SK-N-SH (cell line): ENCODE measurements around the gene LPCAT3. TPM values are rescaled to one million over a fixed set of nuclear protein-coding genes. Genes with fewer than 3 reads are reported as not detected.

Experiments
- CTCF ChIA-PET: fragments of 300-600, 350-600 bp; formaldehyde crosslinking; extraction: SDS; loops from one replicate; lab custom pipeline; 2021; lab: Yijun Ruan, JAX
- POLR2A ChIA-PET: fragments of 350-600 bp; sonication (Branson Sonifier 250); formaldehyde crosslinking; extraction: SDS; loops from one replicate; lab custom pipeline; 2020; ENCODE audit warnings: antibody characterized with exemption, inconsistent platforms; lab: Yijun Ruan, JAX
- DNase-seq: peaks from one replicate; pipeline ENCODE4 v3.0.0; 2012
- H2AFZ ChIP-seq: fragments of 200-600 bp; sonication (generic); 2 replicates; pipeline ENCODE4 v1.8.1; 2016; ENCODE audit warnings: antibody characterized with exemption, mild to moderate bottlenecking, low read depth
- H3F3A ChIP-seq: fragments of 200-600 bp; sonication (generic); replicated peaks from 2 replicates; pipeline ENCODE3; 2016; ENCODE audit warnings: antibody characterized with exemption, mild to moderate bottlenecking; ENCODE audit not compliant: insufficient read depth
- H3K27ac ChIP-seq, 2 experiments: fragments of 200-500 bp in 1 of 2; fragments of 200-600 bp in 1 of 2; sonication (Bioruptor generic) in 1 of 2; sonication (generic), shearing (Covaris generic) in 1 of 2; 2 replicates each; pipeline versions ENCODE4 v1.5.1 to v1.6.1; 2014 to 2016; ENCODE audit warnings: low read depth in 2 of 2, inconsistent platforms in 1 of 2, low read length in 1 of 2, mild to moderate bottlenecking in 1 of 2, mixed read lengths in 1 of 2
- H3K27me3 ChIP-seq: fragments of 200-600 bp; sonication (generic), shearing (Covaris generic); 2 replicates; pipeline ENCODE4 v1.6.1; 2016; ENCODE audit warnings: mixed run types; ENCODE audit not compliant: insufficient read depth
- H3K36me3 ChIP-seq, 2 experiments: fragments of 200-500 bp in 1 of 2; fragments of 200-600 bp in 1 of 2; sonication (Bioruptor generic) in 1 of 2; sonication (generic) in 1 of 2; replicated peaks in 1 of 2; 2 replicates each; pipeline versions ENCODE3 to v1.5.1; 2014 to 2016; ENCODE audit warnings: low read length in 1 of 2, mild to moderate bottlenecking in 1 of 2; ENCODE audit not compliant: insufficient read depth in 2 of 2, control insufficient read depth in 1 of 2
- H3K4me1 ChIP-seq, 2 experiments: fragments of 200-500 bp in 1 of 2; fragments of 200-600 bp in 1 of 2; sonication (Bioruptor generic) in 1 of 2; sonication (generic), shearing (Covaris generic) in 1 of 2; 2 replicates each; pipeline versions ENCODE4 v1.5.1 to v1.6.1; 2014 to 2016; ENCODE audit warnings: low read depth in 1 of 2, low read length in 1 of 2, mixed run types in 1 of 2; ENCODE audit not compliant: insufficient read depth in 2 of 2, control insufficient read depth in 1 of 2
- H3K4me2 ChIP-seq: fragments of 200-600 bp; sonication (generic), shearing (Covaris generic); 2 replicates; pipeline ENCODE4 v1.6.1; 2017; ENCODE audit warnings: mixed run types
- H3K4me3 ChIP-seq, 2 experiments: fragments of 200-500 bp in 1 of 2; fragments of 200-600 bp in 1 of 2; sonication (Bioruptor generic) in 1 of 2; sonication (generic), shearing (Covaris generic) in 1 of 2; 2 replicates each; pipeline versions ENCODE4 v1.5.1 to v1.8.1; 2014 to 2016; ENCODE audit warnings: low read depth in 2 of 2, inconsistent platforms in 1 of 2, low read length in 1 of 2, mild to moderate bottlenecking in 1 of 2, mixed read lengths in 1 of 2, moderate library complexity in 1 of 2
- H3K79me2 ChIP-seq: fragments of 200-600 bp; sonication (generic); 2 replicates; pipeline ENCODE4 v1.8.1; 2017; ENCODE audit warnings: mild to moderate bottlenecking; ENCODE audit not compliant: insufficient read depth
- H3K9ac ChIP-seq: fragments of 200-600 bp; sonication (generic); 2 replicates; pipeline ENCODE4 v1.6.1; 2017; ENCODE audit warnings: mixed run types
- H3K9me2 ChIP-seq: fragments of 200-600 bp; sonication (generic); 2 replicates; pipeline ENCODE4 v1.6.1; 2017; ENCODE audit warnings: mixed run types
- H3K9me3 ChIP-seq: fragments of 200-600 bp; sonication (generic); 2 replicates; pipeline ENCODE4 v1.6.1; 2017; ENCODE audit warnings: mixed run types, mild to moderate bottlenecking, moderate library complexity
- H4K20me1 ChIP-seq: fragments of 200-600 bp; sonication (generic); 2 replicates; pipeline ENCODE4 v1.6.1; 2017; ENCODE audit warnings: mild to moderate bottlenecking, mixed run types; ENCODE audit not compliant: insufficient read depth
- ELF1 ChIP-seq: IDR thresholded peaks from 2 replicates; pipeline ENCODE4 v1.4.0; 2012
- EP300 ChIP-seq, 2 experiments: IDR thresholded peaks; 2 replicates each; pipeline versions ENCODE4 v1.4.0 to v1.6.1; 2012; ENCODE audit warnings: borderline replicate concordance in 1 of 2, low read depth in 1 of 2, low read length in 1 of 2
- EZH2phosphoT487 ChIP-seq: fragments of 200-600 bp; sonication (generic); IDR thresholded peaks from 2 replicates; pipeline ENCODE4 v1.6.1; 2017; ENCODE audit warnings: low read depth, mixed run types, mild to moderate bottlenecking, antibody characterized with exemption, moderate library complexity, borderline replicate concordance
- FOSL2 ChIP-seq: IDR thresholded peaks from 2 replicates; pipeline ENCODE4 v1.4.0; 2012; ENCODE audit warnings: low read depth, mild to moderate bottlenecking, moderate library complexity, borderline replicate concordance
- FOXJ3 ChIP-seq: sonication (generic); formaldehyde crosslinking; IDR thresholded peaks from 2 replicates; pipeline ENCODE4 v1.5.1; 2020; ENCODE audit warnings: mild to moderate bottlenecking, missing genetic modification reagents
- FOXM1 ChIP-seq: IDR thresholded peaks from 2 replicates; pipeline ENCODE4 v1.4.0; 2012; ENCODE audit warnings: low read depth, mild to moderate bottlenecking
- GABPA ChIP-seq: IDR thresholded peaks from 2 replicates; pipeline ENCODE4 v1.4.0; 2012; ENCODE audit warnings: low read depth, mild to moderate bottlenecking
- GATA2 ChIP-seq: sonication (generic); formaldehyde crosslinking; IDR thresholded peaks from 2 replicates; pipeline ENCODE4 v1.5.0; 2020; ENCODE audit warnings: mild to moderate bottlenecking, missing genetic modification reagents
- JUND ChIP-seq: IDR thresholded peaks from 2 replicates; pipeline ENCODE4 v1.4.0; 2012
- MEF2A ChIP-seq: IDR thresholded peaks from 2 replicates; pipeline ENCODE4 v1.4.0; 2012; ENCODE audit warnings: low read depth, borderline replicate concordance
- MXI1 ChIP-seq: IDR thresholded peaks from 2 replicates; pipeline ENCODE4 v1.6.1; 2012; ENCODE audit warnings: mild to moderate bottlenecking, low read depth, low read length, improper control_type of control experiment
- POLR2AphosphoS5 ChIP-seq: IDR thresholded peaks from 2 replicates; pipeline ENCODE4 v1.6.1; 2012; ENCODE audit warnings: low read depth, low read length
- RAD21 ChIP-seq: IDR thresholded peaks from 2 replicates; pipeline ENCODE4 v1.6.1; 2012; ENCODE audit warnings: mild to moderate bottlenecking, low read length
- SIN3A ChIP-seq: IDR thresholded peaks from 2 replicates; pipeline ENCODE4 v1.6.1; 2012; ENCODE audit warnings: low read depth, mild to moderate bottlenecking, low read length, moderate library complexity, borderline replicate concordance
- TAF1 ChIP-seq: IDR thresholded peaks from 2 replicates; pipeline ENCODE4 v1.6.1; 2012; ENCODE audit warnings: low read depth, mild to moderate bottlenecking, low read length, moderate library complexity, borderline replicate concordance
- TCF12 ChIP-seq: IDR thresholded peaks from 2 replicates; pipeline ENCODE4 v1.4.0; 2012
- TEAD4 ChIP-seq: IDR thresholded peaks from 2 replicates; pipeline ENCODE4 v1.4.0; 2012; ENCODE audit warnings: mild to moderate bottlenecking, borderline replicate concordance; ENCODE audit not compliant: insufficient read depth
- WGBS: methylation state at CpG from one replicate; pipeline ENCODE4 v1.1.6; 2017; ENCODE audit warnings: low lambda C conversion rate; 5-methylcytosine and 5-hydroxymethylcytosine counted together
- polyA plus RNA-seq, 3 experiments: library from polyadenylated mRNA; depleted of rRNA; stranded (reverse); fragments of >200 nt; gene quantifications; 2 replicates each; pipeline ENCODE4 v1.2.3, GENCODE V29; 2012
- TF ChIP-seq, protein P1 (sequence below): IDR thresholded peaks from 2 replicates; pipeline ENCODE4 v1.6.1; 2012; ENCODE audit warnings: mild to moderate bottlenecking, low read depth, low read length, moderate library complexity
- TF ChIP-seq, protein P2 (sequence below): IDR thresholded peaks from 2 replicates; pipeline ENCODE4 v1.4.0; 2012; ENCODE audit warnings: low read depth, borderline replicate concordance

The LPCAT3 gene
- polyA plus RNA-seq, 1 of the 3 experiments (the other 2 are of a cell fraction), result 23.8 TPM

DNA sequence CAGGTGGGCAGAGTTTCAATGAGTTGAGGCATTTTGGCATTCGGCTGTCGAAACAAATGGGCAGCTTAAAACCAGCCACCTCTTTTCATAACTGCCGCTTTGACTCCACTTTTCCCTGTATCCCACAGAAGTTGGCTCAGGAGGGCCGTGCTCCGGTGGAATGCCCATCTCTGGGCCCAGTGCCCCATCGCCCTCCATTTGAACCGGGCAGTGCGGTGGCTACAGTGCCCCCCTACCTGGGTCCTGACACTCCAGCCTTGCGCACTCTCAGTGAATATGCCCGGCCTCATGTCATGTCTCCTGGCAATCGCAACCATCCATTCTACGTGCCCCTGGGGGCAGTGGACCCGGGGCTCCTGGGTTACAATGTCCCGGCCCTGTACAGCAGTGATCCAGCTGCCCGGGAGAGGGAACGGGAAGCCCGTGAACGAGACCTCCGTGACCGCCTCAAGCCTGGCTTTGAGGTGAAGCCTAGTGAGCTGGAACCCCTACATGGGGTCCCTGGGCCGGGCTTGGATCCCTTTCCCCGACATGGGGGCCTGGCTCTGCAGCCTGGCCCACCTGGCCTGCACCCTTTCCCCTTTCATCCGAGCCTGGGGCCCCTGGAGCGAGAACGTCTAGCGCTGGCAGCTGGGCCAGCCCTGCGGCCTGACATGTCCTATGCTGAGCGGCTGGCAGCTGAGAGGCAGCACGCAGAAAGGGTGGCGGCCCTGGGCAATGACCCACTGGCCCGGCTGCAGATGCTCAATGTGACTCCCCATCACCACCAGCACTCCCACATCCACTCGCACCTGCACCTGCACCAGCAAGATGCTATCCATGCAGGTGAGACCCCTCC is 79.7 kb downstream of the LPCAT3 start:
- Histone ChIP-seq H3K9me2 (no peaks in the 10 kb centered on the region), H3K9ac (0 out of 2 replicates have a peak overlapping the region, but pooled peaks have one; percentile 17), H4K20me1 (peaks cover 8% of the 10 kb centered on the region), H3K79me2 (peaks cover 39% of the 10 kb centered on the region), H3K9me3 (no peaks in the 10 kb centered on the region), H3K4me1 (peaks cover 0 to 22% of the 10 kb centered on the region in 2 experiments; a peak in 2 of 4 replicates), H3K4me3 (peak overlapping the region; percentile 53 to 66; a peak in 2 of 4 replicates), H2AFZ (no peak overlapping the region), H3K4me2 (peak overlapping the region; percentile 29; the same call in 1 of the 2 replicates), H3F3A (peaks cover 67% of the 10 kb centered on the region), H3K36me3 (peaks cover 53 to 60% of the 10 kb centered on the region in 2 experiments), H3K27me3 (no peaks in the 10 kb centered on the region), H3K27ac (peak overlapping the region in 1 of 2 experiments; percentile 65)
- CTCF ChIA-PET, result interaction anchor here (0.6 to 9.2 kb wide), 14 partner anchors 8 to 185 kb away, joined by 3 to 134 read pairs (median 4); partner anchors contain the start of genes ENO2, MLF2, SPSB2 and TPI1
- POLR2A ChIA-PET, result interaction anchor here (0.7 to 1.6 kb wide), 12 partner anchors 10 to 87 kb away, joined by 3 to 15 read pairs (median 4); partner anchors contain the start of genes ATN1, ENO2, SPSB2 and USP5
- 85% methylated on average over 26 of the region's 32 CpGs for WGBS
- no peak for TF ChIP-seq FOXM1
- TF ChIP-seq POLR2AphosphoS5, result peak; percentile 47; the same call in 1 of the 2 replicates
- peak; percentile 14 for DNase-seq

DNA sequence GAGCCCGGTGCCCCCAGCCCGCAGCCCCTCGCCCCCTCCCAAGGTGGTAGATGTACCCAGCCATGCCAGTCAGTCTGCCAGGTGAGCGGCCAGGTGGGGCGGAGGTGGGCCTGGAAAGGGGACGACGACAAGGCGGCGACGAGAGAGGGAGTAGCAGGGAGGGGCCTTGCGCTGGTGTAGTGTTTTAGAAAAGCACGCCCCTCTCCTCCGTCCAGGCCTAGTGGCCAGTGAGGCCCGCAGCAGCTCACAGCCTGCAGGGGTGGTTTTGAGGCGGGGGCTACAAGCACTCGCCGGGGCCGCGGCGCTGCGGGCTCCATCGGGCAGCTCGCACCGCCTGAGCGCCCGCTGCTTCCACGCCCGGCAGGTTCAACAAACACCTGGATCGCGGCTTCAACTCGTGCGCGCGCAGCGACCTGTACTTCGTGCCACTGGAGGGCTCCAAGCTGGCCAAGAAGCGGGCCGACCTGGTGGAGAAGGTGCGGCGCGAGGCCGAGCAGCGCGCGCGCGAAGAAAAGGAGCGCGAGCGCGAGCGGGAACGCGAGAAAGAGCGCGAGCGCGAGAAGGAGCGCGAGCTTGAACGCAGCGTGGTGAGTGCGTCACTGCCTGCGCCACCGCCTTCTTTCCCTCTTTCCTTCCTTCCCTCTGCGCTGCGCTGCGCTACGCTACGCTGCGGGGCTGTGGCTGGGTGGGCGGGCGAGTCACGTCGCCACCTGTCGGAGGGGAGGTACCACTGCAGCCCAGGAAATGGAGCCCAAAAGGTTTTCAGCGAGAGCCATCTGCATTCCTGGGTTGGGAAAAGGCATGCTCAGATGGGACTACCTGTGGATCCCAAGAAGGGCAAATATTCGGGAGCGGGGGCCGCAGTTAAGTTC is 80.6 kb downstream of the LPCAT3 start:
- CTCF ChIA-PET, result interaction anchor here (0.6 to 9.2 kb wide), 18 partner anchors 8 to 185 kb away, joined by 3 to 134 read pairs (median 4); partner anchors contain the start of genes C1RL, ENO2, MLF2 and SPSB2
- peak overlapping the region; percentile 76 for H3K9ac ChIP-seq
- peak; percentile 92 for DNase-seq
- H3K79me2 ChIP-seq, result peaks cover 48% of the 10 kb centered on the region
- peaks cover 56 to 67% of the 10 kb centered on the region in 2 experiments for H3K36me3 ChIP-seq
- peaks cover 0 to 18% of the 10 kb centered on the region in 2 experiments; a peak in 2 of 4 replicates for H3K4me1 ChIP-seq
- WGBS, result 11% methylated on average over 54 of the region's 80 CpGs
- no peaks in the 10 kb centered on the region for H3K27me3 ChIP-seq
- peaks cover 58% of the 10 kb centered on the region for H3F3A ChIP-seq
- H4K20me1 ChIP-seq, result peaks cover 16% of the 10 kb centered on the region
- H3K9me3 ChIP-seq, result no peaks in the 10 kb centered on the region
- no peaks in the 10 kb centered on the region for H3K9me2 ChIP-seq
- H3K4me2 ChIP-seq, result peak overlapping the region; percentile 92
- POLR2A ChIA-PET, result interaction anchor here (0.8 to 1.6 kb wide), 14 partner anchors 9 to 405 kb away, joined by 3 to 15 read pairs (median 4); partner anchors contain the start of genes ATN1, ENO2, SPSB2 and USP5
- peak overlapping the region; percentile 53 to 66; a peak in 3 of 4 replicates for H3K4me3 ChIP-seq
- peak overlapping the region; percentile 60 to 90 for H3K27ac ChIP-seq
- no peak overlapping the region for H2AFZ ChIP-seq
- TF ChIP-seq FOXJ3 (CRISPR knock-in tag) (no peak), GATA2 (CRISPR knock-in tag) (no peak), RAD21 (peak; percentile 53), TAF1 (peak; percentile 69; the same call in 1 of the 2 replicates), TCF12 (peak; percentile 26; the same call in 1 of the 2 replicates), ELF1 (peak; percentile 81), TEAD4 (no peak), JUND (peak; percentile 16; the same call in 1 of the 2 replicates), MXI1 (peak; percentile 92), POLR2AphosphoS5 (peak; percentile 89), SIN3A (peak; percentile 83; the same call in 1 of the 2 replicates), FOXM1 (no peak), EP300 (IDR thresholded peaks at IDR 0.05; ENCODE audit: borderline replicate concordance in 1 of 2, low read depth in 1 of 2, low read length in 1 of 2) (0 out of 4 replicates have a peak, but pooled peaks of 1 of the 2 experiments have one; percentile 23), GABPA (peak; percentile 81), FOSL2 (no peak), EZH2phosphoT487 (no peak), MEF2A (no peak)
- TF ChIP-seq, protein P1, sequence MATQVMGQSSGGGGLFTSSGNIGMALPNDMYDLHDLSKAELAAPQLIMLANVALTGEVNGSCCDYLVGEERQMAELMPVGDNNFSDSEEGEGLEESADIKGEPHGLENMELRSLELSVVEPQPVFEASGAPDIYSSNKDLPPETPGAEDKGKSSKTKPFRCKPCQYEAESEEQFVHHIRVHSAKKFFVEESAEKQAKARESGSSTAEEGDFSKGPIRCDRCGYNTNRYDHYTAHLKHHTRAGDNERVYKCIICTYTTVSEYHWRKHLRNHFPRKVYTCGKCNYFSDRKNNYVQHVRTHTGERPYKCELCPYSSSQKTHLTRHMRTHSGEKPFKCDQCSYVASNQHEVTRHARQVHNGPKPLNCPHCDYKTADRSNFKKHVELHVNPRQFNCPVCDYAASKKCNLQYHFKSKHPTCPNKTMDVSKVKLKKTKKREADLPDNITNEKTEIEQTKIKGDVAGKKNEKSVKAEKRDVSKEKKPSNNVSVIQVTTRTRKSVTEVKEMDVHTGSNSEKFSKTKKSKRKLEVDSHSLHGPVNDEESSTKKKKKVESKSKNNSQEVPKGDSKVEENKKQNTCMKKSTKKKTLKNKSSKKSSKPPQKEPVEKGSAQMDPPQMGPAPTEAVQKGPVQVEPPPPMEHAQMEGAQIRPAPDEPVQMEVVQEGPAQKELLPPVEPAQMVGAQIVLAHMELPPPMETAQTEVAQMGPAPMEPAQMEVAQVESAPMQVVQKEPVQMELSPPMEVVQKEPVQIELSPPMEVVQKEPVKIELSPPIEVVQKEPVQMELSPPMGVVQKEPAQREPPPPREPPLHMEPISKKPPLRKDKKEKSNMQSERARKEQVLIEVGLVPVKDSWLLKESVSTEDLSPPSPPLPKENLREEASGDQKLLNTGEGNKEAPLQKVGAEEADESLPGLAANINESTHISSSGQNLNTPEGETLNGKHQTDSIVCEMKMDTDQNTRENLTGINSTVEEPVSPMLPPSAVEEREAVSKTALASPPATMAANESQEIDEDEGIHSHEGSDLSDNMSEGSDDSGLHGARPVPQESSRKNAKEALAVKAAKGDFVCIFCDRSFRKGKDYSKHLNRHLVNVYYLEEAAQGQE, result no peak; the same call in 1 of the 2 replicates
- TF ChIP-seq, protein P2, sequence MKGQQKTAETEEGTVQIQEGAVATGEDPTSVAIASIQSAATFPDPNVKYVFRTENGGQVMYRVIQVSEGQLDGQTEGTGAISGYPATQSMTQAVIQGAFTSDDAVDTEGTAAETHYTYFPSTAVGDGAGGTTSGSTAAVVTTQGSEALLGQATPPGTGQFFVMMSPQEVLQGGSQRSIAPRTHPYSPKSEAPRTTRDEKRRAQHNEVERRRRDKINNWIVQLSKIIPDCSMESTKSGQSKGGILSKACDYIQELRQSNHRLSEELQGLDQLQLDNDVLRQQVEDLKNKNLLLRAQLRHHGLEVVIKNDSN, result no peak
